Kidney epithelial cell (primary cell): ENCODE results near the gene EXOC1L. TPM values are rescaled to one million over a fixed set of nuclear protein-coding genes. Genes with fewer than 3 reads are reported as not detected.

ENCODE experiments used
- DNase-seq: peaks from one replicate; pipeline ENCODE4 v3.0.0-alpha.2; 2010; ENCODE audit warnings: low read depth
- H3K27me3 ChIP-seq: 2 replicates; pipeline ENCODE4 v1.6.0; 2011; ENCODE audit warnings: low read length; ENCODE audit not compliant: control insufficient read depth, insufficient read depth
- H3K36me3 ChIP-seq: 2 replicates; pipeline ENCODE4 v1.5.1; 2011; ENCODE audit warnings: low read length; ENCODE audit not compliant: control insufficient read depth, insufficient read depth
- H3K4me3 ChIP-seq: 2 replicates; pipeline ENCODE4 v1.5.1; 2011; ENCODE audit warnings: low read depth, mild to moderate bottlenecking, control low read depth, low read length
- CTCF ChIP-seq: IDR thresholded peaks from 2 replicates; pipeline ENCODE4 v1.5.1; 2011; ENCODE audit warnings: mild to moderate bottlenecking, moderate library complexity, low read length, control low read depth, inconsistent platforms; ENCODE audit not compliant: insufficient read depth, poor library complexity, severe bottlenecking
- total RNA-seq: library from RNA; depleted of rRNA; stranded (reverse); fragments of >200 nt; gene quantifications from 2 replicates; pipeline ENCODE4 v1.2.3, GENCODE V29; 2015

EXOC1L gene
- total RNA-seq, 1 donor from 2014 or later, result not detected

- H3K4me3 ChIP-seq, result no peak overlapping the region
- no peak for DNase-seq
- no peaks in the 10 kb centered on the region for H3K27me3 ChIP-seq
- no peak for TF ChIP-seq CTCF
- no peaks in the 10 kb centered on the region for H3K36me3 ChIP-seq
These were observed 55.2 kb downstream of the EXOC1L start for GRCh38 chr4:55874831-55875230.

- no peak for DNase-seq
- no peaks in the 10 kb centered on the region for H3K27me3 ChIP-seq
- H3K4me3 ChIP-seq, result no peak overlapping the region
- no peaks in the 10 kb centered on the region for H3K36me3 ChIP-seq
- no peak for TF ChIP-seq CTCF
These were observed 56.8 kb downstream of the EXOC1L start for GRCh38 chr4:55876387-55876786.

- no peak for DNase-seq
- Histone ChIP-seq H3K36me3 (no peaks in the 10 kb centered on the region), H3K27me3 (no peaks in the 10 kb centered on the region), H3K4me3 (no peak overlapping the region)
- no peak for TF ChIP-seq CTCF
These were observed 59.6 kb downstream of the EXOC1L start for GRCh38 chr4:55879224-55879623.

- DNase-seq, result no peak
- Histone ChIP-seq H3K36me3 (no peaks in the 10 kb centered on the region), H3K27me3 (no peaks in the 10 kb centered on the region), H3K4me3 (no peak overlapping the region)
- no peak for TF ChIP-seq CTCF
These were observed 61.2 kb downstream of the EXOC1L start for GRCh38 chr4:55880652-55881280.

- Histone ChIP-seq H3K27me3 (no peaks in the 10 kb centered on the region), H3K36me3 (no peaks in the 10 kb centered on the region), H3K4me3 (no peak overlapping the region)
- no peak for TF ChIP-seq CTCF
- no peak for DNase-seq
These were observed 64.7 kb downstream of the EXOC1L start for GRCh38 chr4:55884093-55884850.

- Histone ChIP-seq H3K4me3 (no peak overlapping the region), H3K36me3 (no peaks in the 10 kb centered on the region), H3K27me3 (no peaks in the 10 kb centered on the region)
- no peak for TF ChIP-seq CTCF
- no peak for DNase-seq
These were observed 65.2 kb downstream of the EXOC1L start for GRCh38 chr4:55884851-55885219.
